GM18951 (cell line): ENCODE data around the gene TMCC2.
"Not testable (repeated sequence)": the region's sequence is repeated elsewhere in the genome, so short reads cannot be mapped to it uniquely, and the experiment has no call there.

ENCODE experiments used
- POLR2A ChIP-seq: IDR thresholded peaks from 4 replicates; pipeline ENCODE4 v1.6.1; 2011; ENCODE audit warnings: mild to moderate bottlenecking; ENCODE audit not compliant: insufficient read length, insufficient read depth; ENCODE audit errors: extremely low read depth
- in situ Hi-C: fragments of 300-500 bp; cut with MboI; formaldehyde crosslinking; loops from one replicate; pipeline ENCODE4 v1.12.0; 2022; ENCODE audit warnings: low sequenced_read_pairs, mixed read lengths, inconsistent platforms; ENCODE audit not compliant: unreplicated experiment

The TMCC2 gene

GRCh38 chr1:205293350-205294074, 65.8 kb downstream of the TMCC2 start:
- no peak for TF ChIP-seq POLR2A
- in situ Hi-C loops: no loop called here

DNA sequence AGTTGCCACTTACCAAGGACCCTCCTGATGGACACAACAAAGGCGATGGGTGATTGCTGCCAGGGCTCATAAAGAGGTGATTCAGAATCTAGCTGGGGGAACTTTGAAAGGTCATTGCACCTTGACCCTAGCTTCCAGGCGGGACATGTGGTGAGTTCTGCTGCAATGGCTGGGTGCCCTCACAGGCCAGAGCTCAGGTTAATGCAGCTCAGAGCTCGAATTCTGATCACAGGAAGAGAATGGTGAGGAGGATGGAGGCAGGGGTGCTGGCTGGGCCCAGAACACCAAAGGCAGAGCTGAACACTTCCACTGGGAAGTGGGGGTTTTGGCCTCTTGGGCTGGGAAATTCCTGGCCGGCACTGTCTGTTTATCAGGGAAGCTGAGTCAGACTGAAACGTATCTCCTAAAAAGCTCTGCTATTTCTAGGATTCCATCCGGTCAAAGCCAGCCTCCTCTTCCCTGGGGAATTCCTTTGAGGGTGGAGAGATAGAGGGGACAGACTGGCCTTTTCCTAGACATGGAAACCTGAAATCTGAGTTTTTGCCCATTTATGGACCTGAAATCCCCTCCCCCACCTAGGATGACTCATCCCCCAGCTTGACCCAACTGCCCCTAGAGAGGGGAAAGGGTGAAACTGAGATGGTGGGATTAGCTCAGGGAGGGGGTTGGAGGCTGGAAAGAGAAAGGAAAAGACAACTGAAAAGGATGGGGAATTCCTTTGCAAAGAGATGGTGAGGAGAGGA, 66.6 kb downstream of the TMCC2 start:
- in situ Hi-C loops: no loop called here
- no peak for TF ChIP-seq POLR2A

DNA sequence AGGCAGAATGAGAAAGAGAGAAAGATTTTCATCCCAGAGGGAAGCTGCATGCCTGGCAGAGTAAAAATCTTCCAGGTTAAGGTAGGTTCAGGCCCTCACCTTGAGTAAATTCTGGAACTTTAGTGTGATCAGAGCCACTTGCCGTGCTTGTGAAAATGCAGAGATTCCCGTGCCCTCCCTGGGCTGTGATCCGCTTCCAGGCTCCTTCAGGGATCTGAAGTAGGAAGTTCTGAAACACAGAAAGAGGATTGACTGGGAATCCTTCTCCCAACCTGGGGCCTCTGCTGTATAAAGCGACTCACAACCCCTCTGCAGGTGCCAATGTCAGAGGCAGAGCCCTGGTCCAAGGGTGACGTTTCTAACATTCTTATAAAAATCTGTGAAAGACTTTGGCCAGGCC, 67.2 kb downstream of the TMCC2 start:
- in situ Hi-C loops: no loop called here
- no peak for TF ChIP-seq POLR2A

- in situ Hi-C loops: no loop called here
- TF ChIP-seq POLR2A: no peak
Observed at GRCh38 chr1:205296154-205296553, 68.4 kb downstream of the TMCC2 start.

DNA sequence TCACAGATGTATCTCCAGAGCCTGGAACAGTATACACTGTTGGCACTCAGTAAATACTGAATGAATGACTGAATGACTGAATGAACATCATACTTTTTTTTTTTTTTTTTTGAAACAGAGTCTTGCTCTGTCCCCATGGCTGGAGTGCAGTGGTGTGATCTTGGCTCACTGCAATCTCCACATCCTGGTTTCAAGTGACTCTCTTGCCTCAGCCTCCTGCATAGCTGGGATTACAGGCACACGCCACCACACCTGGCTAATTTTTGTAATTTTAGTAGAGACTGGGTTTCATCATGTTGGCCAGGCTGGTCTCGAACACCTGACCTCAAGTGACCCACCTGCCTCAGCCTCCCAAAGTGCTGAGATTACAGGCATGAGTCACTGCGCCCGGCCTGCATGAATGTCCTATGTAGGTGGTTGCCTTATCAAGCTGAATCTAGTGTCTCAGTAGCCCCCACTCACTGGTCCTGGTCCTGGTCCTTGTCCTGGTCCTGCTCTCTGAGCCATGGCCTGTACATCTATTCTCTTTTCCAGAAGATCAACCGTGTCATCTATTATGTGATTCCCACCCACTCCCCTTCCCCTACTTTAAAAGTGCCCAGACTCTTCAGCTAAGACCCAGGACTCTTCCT, 69.9 kb downstream of the TMCC2 start:
- in situ Hi-C loops: not testable (repeated sequence)

DNA sequence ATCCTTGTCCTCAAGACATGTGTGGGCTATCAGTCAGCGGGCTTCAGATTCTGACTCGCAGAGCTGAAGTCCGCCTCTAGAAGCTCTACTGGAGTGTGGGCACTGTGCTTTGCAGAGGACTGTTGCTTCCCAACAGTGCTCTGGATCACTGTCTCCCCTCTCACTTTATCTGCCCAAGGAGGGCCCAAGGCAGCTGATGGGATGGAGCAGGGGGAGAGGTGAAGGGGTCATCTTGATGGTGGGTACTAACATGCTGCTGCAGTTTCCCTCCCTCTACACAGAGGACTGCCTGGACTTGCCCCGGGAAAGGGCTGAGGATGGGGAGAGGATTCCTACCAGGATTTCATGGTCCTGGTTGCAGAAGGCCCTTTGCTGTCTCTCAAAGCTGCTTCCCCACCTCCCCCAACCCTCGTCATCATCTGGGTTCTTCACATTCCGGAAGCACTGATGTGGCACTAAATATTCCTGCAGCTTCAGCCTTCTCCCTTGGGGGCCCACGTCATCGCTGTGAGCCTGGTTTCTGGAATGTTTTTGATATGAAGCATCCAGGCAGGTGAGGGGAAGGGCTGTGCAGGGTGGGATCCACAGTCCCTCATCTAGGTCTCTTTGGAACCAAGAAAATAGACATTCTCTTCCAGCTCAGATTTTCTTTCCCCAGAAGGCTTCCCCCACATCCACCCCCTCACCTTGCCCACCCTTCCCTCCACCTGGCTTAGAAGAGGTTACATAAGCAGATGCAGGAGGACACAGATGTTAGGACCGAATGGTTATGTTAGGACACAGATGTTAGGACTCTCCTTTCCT, 70.6 kb downstream of the TMCC2 start:
- no peak for TF ChIP-seq POLR2A

DNA sequence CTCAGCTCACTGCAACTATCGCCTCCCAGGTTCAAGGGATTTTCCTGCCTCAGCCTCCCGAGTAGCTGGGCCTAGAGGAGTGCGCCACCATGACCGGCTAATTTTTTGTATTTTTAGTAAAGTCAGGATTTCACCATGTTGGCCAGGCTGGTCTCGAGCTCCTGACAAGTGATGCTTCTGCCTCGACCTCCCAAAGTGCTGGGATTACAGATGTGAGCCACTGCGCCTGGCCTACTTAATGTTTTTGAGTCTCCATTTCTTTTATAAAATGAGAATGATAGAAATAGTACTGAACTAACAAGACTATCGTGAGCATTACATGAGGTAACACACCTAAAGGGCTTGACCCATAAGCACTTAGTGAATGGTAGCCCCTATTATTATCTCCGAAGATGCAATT, 72.4 kb downstream of the TMCC2 start:
- TF ChIP-seq POLR2A: no peak
- in situ Hi-C loops: no loop called here

More for the DNA sequence above, 70.6 kb downstream of the TMCC2 start:
- in situ Hi-C loops: no loop called here

GRCh38 chr1:205301205-205301821, 73.6 kb downstream of the TMCC2 start:
- in situ Hi-C loops: no loop called here
- no peak for TF ChIP-seq POLR2A

GRCh38 chr1:205301842-205302588, 74.3 kb downstream of the TMCC2 start:
- in situ Hi-C loops: no loop called here
- TF ChIP-seq POLR2A: no peak

DNA sequence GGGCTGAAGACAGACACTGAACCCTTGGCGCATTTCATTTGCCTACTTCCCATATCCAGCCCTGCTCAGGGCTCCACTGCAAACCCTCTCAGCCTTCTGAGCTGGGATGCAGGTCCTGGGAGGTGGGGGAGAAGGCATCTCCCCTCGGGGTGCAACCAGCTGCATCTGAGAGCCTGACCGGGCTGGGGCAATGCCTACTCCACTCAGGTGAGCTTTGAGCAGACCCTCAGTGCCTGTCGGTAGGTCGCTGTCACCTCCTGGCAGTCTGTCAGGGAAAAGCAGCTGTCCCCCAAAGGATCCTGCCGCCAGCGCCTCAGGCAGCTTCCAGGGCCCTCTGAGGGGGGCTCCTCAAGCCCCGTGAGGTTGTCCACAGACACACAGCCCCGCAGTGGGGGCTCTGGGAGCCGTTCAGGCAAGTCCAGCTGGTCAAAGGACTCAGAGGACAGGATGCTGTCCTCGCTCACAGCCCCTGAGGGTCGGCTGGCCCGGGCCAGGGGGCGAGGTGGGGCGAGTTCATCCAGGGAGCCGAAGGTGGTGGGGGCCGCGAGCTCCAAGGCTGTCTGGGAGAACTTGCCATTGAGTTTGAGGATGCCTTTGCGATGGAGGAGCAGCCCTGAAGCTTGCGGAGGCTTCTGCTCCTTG, 75.6 kb downstream of the TMCC2 start:
- in situ Hi-C loops: no loop called here
- TF ChIP-seq POLR2A: no peak

DNA sequence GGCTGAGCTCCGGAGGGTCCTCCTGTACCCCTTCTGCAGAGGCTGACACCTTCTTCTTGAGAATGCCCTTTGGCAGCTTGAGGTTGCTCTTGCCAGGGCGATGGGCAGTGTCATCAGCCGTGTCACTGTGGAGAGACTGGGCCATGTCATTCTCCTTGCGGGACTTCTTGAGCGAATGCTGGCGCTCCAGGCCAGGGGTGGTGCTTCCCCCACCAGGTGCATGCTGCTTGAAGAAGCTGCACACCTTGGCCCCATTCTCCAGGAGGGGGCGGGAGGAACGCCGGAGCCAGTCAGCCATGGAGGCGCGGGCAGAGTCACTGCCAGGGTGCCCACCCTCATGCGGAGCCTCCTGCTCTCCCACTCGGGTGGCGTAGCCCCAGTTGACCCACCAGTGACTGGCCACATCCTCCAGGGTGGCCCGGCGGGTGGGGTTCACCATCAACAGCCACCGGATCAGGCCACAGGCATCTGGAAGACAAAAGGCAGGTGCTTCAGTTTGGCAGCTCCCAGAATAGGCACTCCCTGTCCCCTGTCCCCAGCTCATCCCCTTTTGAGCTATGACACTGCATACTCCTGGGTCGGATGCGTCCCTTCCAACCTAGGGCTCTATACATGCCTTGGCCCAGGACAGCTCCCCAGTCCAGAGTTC, 76.4 kb downstream of the TMCC2 start:
- in situ Hi-C loops: no loop called here
- no peak for TF ChIP-seq POLR2A
